Activated naive CD8-positive, alpha-beta T cell (primary cell): ENCODE data around the gene EMC9.
A peak's percentile ranks its signal among the peaks of the same experiment; 100 is the strongest.

ENCODE experiments used
- H3K27ac Mint-ChIP-seq: one replicate; pipeline ENCODE4 v1.8.0; 2021; ENCODE audit warnings: mixed read lengths
- H3K27me3 Mint-ChIP-seq: one replicate; pipeline ENCODE4 v1.8.0; 2021; ENCODE audit warnings: mixed read lengths
- H3K36me3 Mint-ChIP-seq: one replicate; pipeline ENCODE4 v1.8.0; 2021; ENCODE audit warnings: mixed read lengths
- H3K4me1 Mint-ChIP-seq: one replicate; pipeline ENCODE4 v1.8.0; 2021; ENCODE audit warnings: low read depth, mixed read lengths
- H3K4me3 Mint-ChIP-seq: one replicate; pipeline ENCODE4 v1.8.0; 2021; ENCODE audit warnings: mild to moderate bottlenecking, mixed read lengths
- H3K9me3 Mint-ChIP-seq: one replicate; pipeline ENCODE4 v1.8.0; 2021; ENCODE audit warnings: low read depth, mixed read lengths

The EMC9 gene

GRCh38 chr14:24141097-24141880 is at the start of gene EMC9:
TSS of gene EMC9 (minus strand) at chr14:24141591. CDS start at chr14:24141304, 287 bp downstream.
- peak within 1 kb of the TSS; percentile 97 for H3K4me3 Mint-ChIP-seq
- no peaks in the 10 kb centered on the region for H3K27me3 Mint-ChIP-seq
- peak within 1 kb of the TSS; percentile 93 for H3K27ac Mint-ChIP-seq

GRCh38 chr14:24190416-24190815 is 49.0 kb upstream of the EMC9 start:
- Mint-ChIP-seq H3K9me3 (no peaks in the 10 kb centered on the region), H3K4me1 (peaks cover 52% of the 10 kb centered on the region), H3K4me3 (no peak overlapping the region), H3K36me3 (peaks cover 18% of the 10 kb centered on the region), H3K27ac (no peak overlapping the region), H3K27me3 (no peaks in the 10 kb centered on the region)

More at GRCh38 chr14:24141097-24141880, at the start of gene EMC9:
- Mint-ChIP-seq H3K9me3 (no peaks in the 10 kb centered on the region), H3K36me3 (peaks cover 22% of the 10 kb centered on the region), H3K4me1 (peaks cover 69% of the 10 kb centered on the region)

GRCh38 chr14:24189460-24189859 is 48.1 kb upstream of the EMC9 start:
- Mint-ChIP-seq H3K27ac (peak overlapping the region; percentile 90), H3K4me3 (peak overlapping the region; percentile 93), H3K36me3 (peaks cover 18% of the 10 kb centered on the region), H3K9me3 (no peaks in the 10 kb centered on the region), H3K4me1 (peaks cover 48% of the 10 kb centered on the region), H3K27me3 (no peaks in the 10 kb centered on the region)

GRCh38 chr14:24189059-24189375 is 47.6 kb upstream of the EMC9 start:
- peak overlapping the region; percentile 90 for H3K27ac Mint-ChIP-seq
- peaks cover 17% of the 10 kb centered on the region for H3K36me3 Mint-ChIP-seq
- H3K4me1 Mint-ChIP-seq: peaks cover 44% of the 10 kb centered on the region
- H3K27me3 Mint-ChIP-seq: no peaks in the 10 kb centered on the region
- H3K9me3 Mint-ChIP-seq: no peaks in the 10 kb centered on the region
- peak overlapping the region; percentile 93 for H3K4me3 Mint-ChIP-seq

- Mint-ChIP-seq H3K9me3 (no peaks in the 10 kb centered on the region), H3K27me3 (no peaks in the 10 kb centered on the region), H3K4me1 (peaks cover 41% of the 10 kb centered on the region), H3K27ac (peak within 1 kb of the TSS; percentile 90), H3K36me3 (peaks cover 15% of the 10 kb centered on the region), H3K4me3 (peak within 1 kb of the TSS; percentile 93)
Measured at GRCh38 chr14:24188251-24189058, 47.1 kb upstream of the EMC9 start, which contains the start of gene IPO4. TSS of gene IPO4 (minus strand) at chr14:24188816. CDS start at chr14:24188787, 29 bp downstream.

GRCh38 chr14:24187539-24187915 is 46.1 kb upstream of the EMC9 start:
- no peaks in the 10 kb centered on the region for H3K9me3 Mint-ChIP-seq
- peak overlapping the region; percentile 93 for H3K4me3 Mint-ChIP-seq
- peaks cover 34% of the 10 kb centered on the region for H3K4me1 Mint-ChIP-seq
- peaks cover 10% of the 10 kb centered on the region for H3K36me3 Mint-ChIP-seq
- H3K27ac Mint-ChIP-seq: peak overlapping the region; percentile 90
- H3K27me3 Mint-ChIP-seq: no peaks in the 10 kb centered on the region

GRCh38 chr14:24186831-24187538 is 45.6 kb upstream of the EMC9 start:
- Mint-ChIP-seq H3K27me3 (no peaks in the 10 kb centered on the region), H3K27ac (no peak overlapping the region), H3K36me3 (peaks cover 7% of the 10 kb centered on the region), H3K9me3 (no peaks in the 10 kb centered on the region), H3K4me1 (peaks cover 29% of the 10 kb centered on the region), H3K4me3 (peak overlapping the region; percentile 93)

GRCh38 chr14:24185741-24186140 is 44.4 kb upstream of the EMC9 start:
- no peak overlapping the region for H3K4me3 Mint-ChIP-seq
- H3K36me3 Mint-ChIP-seq: peaks cover 7% of the 10 kb centered on the region
- H3K27ac Mint-ChIP-seq: no peak overlapping the region
- H3K4me1 Mint-ChIP-seq: peaks cover 23% of the 10 kb centered on the region
- no peaks in the 10 kb centered on the region for H3K9me3 Mint-ChIP-seq
- no peaks in the 10 kb centered on the region for H3K27me3 Mint-ChIP-seq

GRCh38 chr14:24185026-24185425 is 43.6 kb upstream of the EMC9 start:
- Mint-ChIP-seq H3K4me1 (peaks cover 21% of the 10 kb centered on the region), H3K4me3 (no peak overlapping the region), H3K36me3 (peaks cover 7% of the 10 kb centered on the region), H3K27me3 (no peaks in the 10 kb centered on the region), H3K9me3 (no peaks in the 10 kb centered on the region), H3K27ac (no peak overlapping the region)

- Mint-ChIP-seq H3K9me3 (no peaks in the 10 kb centered on the region), H3K36me3 (peaks cover 7% of the 10 kb centered on the region), H3K27ac (no peak overlapping the region), H3K4me3 (no peak overlapping the region), H3K27me3 (no peaks in the 10 kb centered on the region), H3K4me1 (peaks cover 18% of the 10 kb centered on the region)
Measured at GRCh38 chr14:24184104-24184970, 42.9 kb upstream of the EMC9 start.

- Mint-ChIP-seq H3K4me3 (no peak overlapping the region), H3K27ac (no peak overlapping the region), H3K4me1 (peaks cover 12% of the 10 kb centered on the region), H3K9me3 (no peaks in the 10 kb centered on the region), H3K27me3 (no peaks in the 10 kb centered on the region), H3K36me3 (peaks cover 5% of the 10 kb centered on the region)
Measured at GRCh38 chr14:24183014-24183481, 41.7 kb upstream of the EMC9 start.

- Mint-ChIP-seq H3K9me3 (no peaks in the 10 kb centered on the region), H3K4me3 (no peak overlapping the region), H3K4me1 (peaks cover 7% of the 10 kb centered on the region), H3K36me3 (peaks cover 3% of the 10 kb centered on the region), H3K27ac (peak overlapping the region; percentile 64), H3K27me3 (no peaks in the 10 kb centered on the region)
Measured at GRCh38 chr14:24182110-24182882, 40.9 kb upstream of the EMC9 start.

GRCh38 chr14:24181371-24182077 is 40.1 kb upstream of the EMC9 start:
- Mint-ChIP-seq H3K36me3 (no peaks in the 10 kb centered on the region), H3K4me1 (peaks cover 3% of the 10 kb centered on the region), H3K4me3 (no peak overlapping the region), H3K9me3 (no peaks in the 10 kb centered on the region), H3K27me3 (no peaks in the 10 kb centered on the region), H3K27ac (peak overlapping the region; percentile 64)
